WTC11 (cell line): Measurements from ENCODE around the gene RNF31.

Experiments
- ESRRA ChIP-seq: sonication (generic); formaldehyde crosslinking; IDR thresholded peaks from 2 replicates; pipeline ENCODE4 v1.8.1; 2022; ENCODE audit warnings: mild to moderate bottlenecking, missing genetic modification reagents, borderline replicate concordance
- FOXJ3 ChIP-seq: sonication (generic); formaldehyde crosslinking; IDR thresholded peaks from 2 replicates; pipeline ENCODE4 v1.9.0; 2021; ENCODE audit warnings: missing genetic modification reagents, mild to moderate bottlenecking, borderline replicate concordance
- FOXP1 ChIP-seq: sonication (generic); formaldehyde crosslinking; IDR thresholded peaks from 2 replicates; pipeline ENCODE4 v1.8.0; 2022; ENCODE audit warnings: missing genetic modification reagents, mild to moderate bottlenecking, moderate library complexity, borderline replicate concordance
- JUN ChIP-seq: sonication (generic); formaldehyde crosslinking; IDR thresholded peaks from 2 replicates; pipeline ENCODE4 v1.8.0; 2023; ENCODE audit warnings: mild to moderate bottlenecking, missing genetic modification reagents
- OVOL2 ChIP-seq: fragments of 250-450 bp; sonication (Bioruptor Pico); IDR thresholded peaks from 2 replicates; pipeline ENCODE4 v1.9.0; 2021; ENCODE audit warnings: mild to moderate bottlenecking, borderline replicate concordance
- PRRX2 ChIP-seq: fragments of 250-450 bp; sonication (Bioruptor Pico); IDR thresholded peaks from 2 replicates; pipeline ENCODE4 v1.8.0; 2021; ENCODE audit warnings: mild to moderate bottlenecking
- TF ChIP-seq, protein P1 (sequence below): fragments of 200-600 bp; IDR thresholded peaks from 2 replicates; pipeline ENCODE4 v1.8.0; 2022; ENCODE audit warnings: antibody characterized with exemption
- TF ChIP-seq, protein P2 (sequence below): sonication (generic); formaldehyde crosslinking; IDR thresholded peaks from 2 replicates; pipeline ENCODE4 v1.8.1; 2023; ENCODE audit warnings: mild to moderate bottlenecking, moderate library complexity, missing genetic modification reagents
- TF ChIP-seq, protein P3 (sequence below): sonication (generic); formaldehyde crosslinking; IDR thresholded peaks from 2 replicates; pipeline ENCODE4 v1.8.1; 2022; ENCODE audit warnings: low read depth, missing genetic modification reagents, borderline replicate concordance

DNA sequence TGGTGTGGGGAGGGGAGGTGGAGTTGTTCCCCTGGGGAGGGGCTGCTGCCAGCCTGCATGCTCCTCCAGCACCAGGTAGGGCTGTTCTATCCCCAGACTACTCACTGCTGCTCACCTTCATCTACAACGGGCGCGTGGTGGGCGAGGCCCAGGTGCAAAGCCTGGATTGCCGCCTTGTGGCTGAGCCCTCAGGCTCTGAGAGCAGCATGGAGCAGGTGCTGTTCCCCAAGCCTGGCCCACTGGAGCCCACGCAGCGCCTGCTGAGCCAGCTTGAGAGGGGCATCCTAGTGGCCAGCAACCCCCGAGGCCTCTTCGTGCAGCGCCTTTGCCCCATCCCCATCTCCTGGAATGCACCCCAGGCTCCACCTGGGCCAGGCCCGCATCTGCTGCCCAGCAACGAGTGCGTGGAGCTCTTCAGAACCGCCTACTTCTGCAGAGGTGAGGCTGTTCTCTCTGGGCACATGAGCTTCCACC, 17.3 kb downstream of the RNF31 start:
- TF ChIP-seq, protein P1, sequence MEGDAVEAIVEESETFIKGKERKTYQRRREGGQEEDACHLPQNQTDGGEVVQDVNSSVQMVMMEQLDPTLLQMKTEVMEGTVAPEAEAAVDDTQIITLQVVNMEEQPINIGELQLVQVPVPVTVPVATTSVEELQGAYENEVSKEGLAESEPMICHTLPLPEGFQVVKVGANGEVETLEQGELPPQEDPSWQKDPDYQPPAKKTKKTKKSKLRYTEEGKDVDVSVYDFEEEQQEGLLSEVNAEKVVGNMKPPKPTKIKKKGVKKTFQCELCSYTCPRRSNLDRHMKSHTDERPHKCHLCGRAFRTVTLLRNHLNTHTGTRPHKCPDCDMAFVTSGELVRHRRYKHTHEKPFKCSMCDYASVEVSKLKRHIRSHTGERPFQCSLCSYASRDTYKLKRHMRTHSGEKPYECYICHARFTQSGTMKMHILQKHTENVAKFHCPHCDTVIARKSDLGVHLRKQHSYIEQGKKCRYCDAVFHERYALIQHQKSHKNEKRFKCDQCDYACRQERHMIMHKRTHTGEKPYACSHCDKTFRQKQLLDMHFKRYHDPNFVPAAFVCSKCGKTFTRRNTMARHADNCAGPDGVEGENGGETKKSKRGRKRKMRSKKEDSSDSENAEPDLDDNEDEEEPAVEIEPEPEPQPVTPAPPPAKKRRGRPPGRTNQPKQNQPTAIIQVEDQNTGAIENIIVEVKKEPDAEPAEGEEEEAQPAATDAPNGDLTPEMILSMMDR: no peak
- TF ChIP-seq FOXJ3 (CRISPR knock-in tag) (no peak), ESRRA (CRISPR knock-in tag) (no peak), OVOL2 (no peak), JUN (CRISPR knock-in tag) (no peak), FOXP1 (CRISPR knock-in tag) (no peak), PRRX2 (CRISPR knock-in tag) (no peak)
- TF ChIP-seq, protein P2, sequence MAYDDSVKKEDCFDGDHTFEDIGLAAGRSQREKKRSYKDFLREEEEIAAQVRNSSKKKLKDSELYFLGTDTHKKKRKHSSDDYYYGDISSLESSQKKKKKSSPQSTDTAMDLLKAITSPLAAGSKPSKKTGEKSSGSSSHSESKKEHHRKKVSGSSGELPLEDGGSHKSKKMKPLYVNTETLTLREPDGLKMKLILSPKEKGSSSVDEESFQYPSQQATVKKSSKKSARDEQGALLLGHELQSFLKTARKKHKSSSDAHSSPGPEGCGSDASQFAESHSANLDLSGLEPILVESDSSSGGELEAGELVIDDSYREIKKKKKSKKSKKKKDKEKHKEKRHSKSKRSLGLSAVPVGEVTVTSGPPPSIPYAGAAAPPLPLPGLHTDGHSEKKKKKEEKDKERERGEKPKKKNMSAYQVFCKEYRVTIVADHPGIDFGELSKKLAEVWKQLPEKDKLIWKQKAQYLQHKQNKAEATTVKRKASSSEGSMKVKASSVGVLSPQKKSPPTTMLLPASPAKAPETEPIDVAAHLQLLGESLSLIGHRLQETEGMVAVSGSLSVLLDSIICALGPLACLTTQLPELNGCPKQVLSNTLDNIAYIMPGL: no peak
- TF ChIP-seq, protein P3, sequence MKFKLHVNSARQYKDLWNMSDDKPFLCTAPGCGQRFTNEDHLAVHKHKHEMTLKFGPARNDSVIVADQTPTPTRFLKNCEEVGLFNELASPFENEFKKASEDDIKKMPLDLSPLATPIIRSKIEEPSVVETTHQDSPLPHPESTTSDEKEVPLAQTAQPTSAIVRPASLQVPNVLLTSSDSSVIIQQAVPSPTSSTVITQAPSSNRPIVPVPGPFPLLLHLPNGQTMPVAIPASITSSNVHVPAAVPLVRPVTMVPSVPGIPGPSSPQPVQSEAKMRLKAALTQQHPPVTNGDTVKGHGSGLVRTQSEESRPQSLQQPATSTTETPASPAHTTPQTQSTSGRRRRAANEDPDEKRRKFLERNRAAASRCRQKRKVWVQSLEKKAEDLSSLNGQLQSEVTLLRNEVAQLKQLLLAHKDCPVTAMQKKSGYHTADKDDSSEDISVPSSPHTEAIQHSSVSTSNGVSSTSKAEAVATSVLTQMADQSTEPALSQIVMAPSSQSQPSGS: no peak
